Neural progenitor cell (in vitro differentiated cells): ENCODE measurements around the gene RPTOR. TPM values are rescaled to one million over a fixed set of nuclear protein-coding genes. Genes with fewer than 3 reads are reported as not detected.

Source experiments
- DNase-seq: peaks from one replicate; pipeline ENCODE4 v3.0.0-alpha.2; 2016; ENCODE audit warnings: low spot score
- H2AFZ ChIP-seq: fragments of 200-600 bp; sonication (generic); replicated peaks from 2 replicates; pipeline ENCODE4 v1.6.1; 2016; ENCODE audit warnings: antibody characterized with exemption
- H3F3A ChIP-seq: fragments of 200-600 bp; sonication (generic); 2 replicates; pipeline ENCODE4 v1.6.1; 2016; ENCODE audit warnings: antibody characterized with exemption, low read depth
- H3K27ac ChIP-seq: fragments of 200-600 bp; sonication (generic); 2 replicates; pipeline ENCODE4 v1.5.1; 2016; ENCODE audit warnings: mild to moderate bottlenecking
- H3K27me3 ChIP-seq: fragments of 200-600 bp; sonication (generic); 2 replicates; pipeline ENCODE4 v1.6.1; 2016; ENCODE audit warnings: mild to moderate bottlenecking, moderate library complexity
- H3K36me3 ChIP-seq: fragments of 200-600 bp; sonication (generic); 2 replicates; pipeline ENCODE4 v1.5.1; 2016
- H3K4me1 ChIP-seq: fragments of 200-600 bp; sonication (generic); 2 replicates; pipeline ENCODE4 v1.6.1; 2016; ENCODE audit warnings: mixed run types
- H3K4me2 ChIP-seq: fragments of 200-600 bp; sonication (generic); 2 replicates; pipeline ENCODE4 v1.6.1; 2016
- H3K4me3 ChIP-seq: fragments of 200-600 bp; sonication (generic); 2 replicates; pipeline ENCODE4 v1.5.1; 2016
- H3K79me2 ChIP-seq: fragments of 200-600 bp; sonication (generic); 2 replicates; pipeline ENCODE4 v1.6.1; 2016; ENCODE audit warnings: low read depth
- H3K9ac ChIP-seq: fragments of 200-600 bp; sonication (generic); 2 replicates; pipeline ENCODE4 v1.6.1; 2016
- H3K9me3 ChIP-seq: fragments of 200-600 bp; sonication (generic); 2 replicates; pipeline ENCODE4 v1.5.1; 2016; ENCODE audit warnings: low read depth
- H4K20me1 ChIP-seq: fragments of 200-600 bp; sonication (generic); 2 replicates; pipeline ENCODE4 v1.6.1; 2016; ENCODE audit warnings: low read depth
- H3K27ac Mint-ChIP-seq: 3 replicates; pipeline ENCODE4 v1.8.0; 2021; ENCODE audit warnings: mixed read lengths
- H3K27me3 Mint-ChIP-seq: 2 replicates; pipeline ENCODE4 v1.8.0; 2022; ENCODE audit warnings: low read depth, mild to moderate bottlenecking, inconsistent platforms, moderate library complexity, mixed read lengths; ENCODE audit not compliant: insufficient read depth
- H3K36me3 Mint-ChIP-seq: 3 replicates; pipeline ENCODE4 v1.8.0; 2021; ENCODE audit warnings: mixed read lengths
- H3K4me1 Mint-ChIP-seq: 3 replicates; pipeline ENCODE4 v1.8.0; 2021; ENCODE audit warnings: mixed read lengths
- H3K4me3 Mint-ChIP-seq: 3 replicates; pipeline ENCODE4 v1.8.0; 2021; ENCODE audit warnings: mild to moderate bottlenecking, moderate library complexity, mixed read lengths
- H3K9me3 Mint-ChIP-seq: 3 replicates; pipeline ENCODE4 v1.8.0; 2020; ENCODE audit warnings: mixed read lengths
- EZH2 ChIP-seq: fragments of 200-600 bp; sonication (generic); IDR thresholded peaks from 2 replicates; pipeline ENCODE4 v1.6.1; 2017; ENCODE audit warnings: antibody characterized with exemption, mild to moderate bottlenecking, moderate library complexity
- EZH2phosphoT487 ChIP-seq: fragments of 200-600 bp; sonication (generic); IDR thresholded peaks from 2 replicates; pipeline ENCODE4 v1.6.1; 2017; ENCODE audit warnings: antibody characterized with exemption
- total RNA-seq: library from RNA; depleted of rRNA; stranded (reverse); fragments of >200 nt; gene quantifications from 2 replicates; pipeline ENCODE4 v1.2.3, GENCODE V29; 2015; ENCODE audit warnings: low replicate concordance
- TF ChIP-seq, protein P1 (sequence below): fragments of 200-600 bp; sonication (generic); IDR thresholded peaks from 2 replicates; pipeline ENCODE4 v1.5.1; 2017; ENCODE audit warnings: antibody characterized with exemption, mild to moderate bottlenecking

Gene RPTOR
- total RNA-seq, 1 donor from 2014 or later = 7.4 TPM

DNA sequence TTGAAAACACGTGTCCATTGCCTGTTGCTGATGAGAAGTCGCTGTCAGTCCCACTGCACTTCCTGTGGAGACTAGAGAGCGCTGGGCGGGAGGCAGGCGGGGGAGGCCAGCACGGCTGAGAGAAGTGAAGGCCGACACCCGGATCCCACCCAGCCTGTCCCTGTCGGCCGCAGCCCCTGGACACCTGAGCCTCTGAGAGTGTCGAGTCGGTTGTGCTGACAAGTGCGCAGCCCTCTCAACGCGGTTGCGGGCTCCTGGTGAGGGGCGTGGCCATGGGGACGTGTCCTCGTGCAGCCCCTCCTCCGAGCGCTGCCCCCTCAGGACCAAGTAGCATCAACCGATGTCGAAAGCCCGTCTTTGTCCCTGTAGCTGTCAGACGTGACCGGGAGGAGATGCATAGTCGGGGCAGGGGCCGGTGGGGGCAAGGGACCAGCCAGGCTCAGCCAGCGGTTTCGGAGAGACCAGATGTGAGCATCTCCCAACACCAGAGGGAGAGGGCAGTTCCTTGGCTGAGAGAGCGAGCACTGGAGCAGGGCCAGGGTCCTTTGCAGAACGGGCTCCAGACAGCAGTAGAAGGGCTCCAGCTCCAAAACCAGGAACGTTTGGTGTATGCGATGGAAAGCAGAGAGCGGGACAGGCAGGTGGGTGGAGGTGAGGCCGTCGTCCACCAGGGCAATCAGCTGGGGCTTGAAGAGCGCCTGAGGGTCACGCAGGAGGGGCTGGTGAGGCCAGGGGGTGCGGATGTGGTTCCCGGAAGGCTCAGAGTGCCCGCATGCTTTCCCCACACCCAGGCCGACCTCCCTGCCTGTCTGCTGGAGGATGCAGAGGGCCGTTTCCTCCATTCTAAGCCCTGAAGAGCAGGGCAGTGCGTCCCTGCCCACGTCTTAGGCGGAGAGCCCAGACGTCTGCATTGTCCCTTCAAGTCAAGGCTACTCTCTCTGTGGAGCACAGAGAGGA, 403.7 kb downstream of the RPTOR start:
- Histone ChIP-seq H2AFZ (no peak overlapping the region), H3K4me1 (no peaks in the 10 kb centered on the region), H3K4me3 (no peak overlapping the region), H3K9me3 (no peaks in the 10 kb centered on the region), H3K36me3 (no peaks in the 10 kb centered on the region), H3K27ac (no peak overlapping the region), H3K27me3 (no peaks in the 10 kb centered on the region), H3K79me2 (no peaks in the 10 kb centered on the region), H3K4me2 (no peak overlapping the region), H3F3A (no peaks in the 10 kb centered on the region), H3K9ac (no peak overlapping the region), H4K20me1 (no peaks in the 10 kb centered on the region)
- Mint-ChIP-seq H3K4me3 (no peak overlapping the region), H3K4me1 (no peaks in the 10 kb centered on the region), H3K27me3 (peaks cover 6% of the 10 kb centered on the region), H3K36me3 (peaks cover 25% of the 10 kb centered on the region), H3K9me3 (no peaks in the 10 kb centered on the region), H3K27ac (no peak overlapping the region)
- TF ChIP-seq, protein P1, sequence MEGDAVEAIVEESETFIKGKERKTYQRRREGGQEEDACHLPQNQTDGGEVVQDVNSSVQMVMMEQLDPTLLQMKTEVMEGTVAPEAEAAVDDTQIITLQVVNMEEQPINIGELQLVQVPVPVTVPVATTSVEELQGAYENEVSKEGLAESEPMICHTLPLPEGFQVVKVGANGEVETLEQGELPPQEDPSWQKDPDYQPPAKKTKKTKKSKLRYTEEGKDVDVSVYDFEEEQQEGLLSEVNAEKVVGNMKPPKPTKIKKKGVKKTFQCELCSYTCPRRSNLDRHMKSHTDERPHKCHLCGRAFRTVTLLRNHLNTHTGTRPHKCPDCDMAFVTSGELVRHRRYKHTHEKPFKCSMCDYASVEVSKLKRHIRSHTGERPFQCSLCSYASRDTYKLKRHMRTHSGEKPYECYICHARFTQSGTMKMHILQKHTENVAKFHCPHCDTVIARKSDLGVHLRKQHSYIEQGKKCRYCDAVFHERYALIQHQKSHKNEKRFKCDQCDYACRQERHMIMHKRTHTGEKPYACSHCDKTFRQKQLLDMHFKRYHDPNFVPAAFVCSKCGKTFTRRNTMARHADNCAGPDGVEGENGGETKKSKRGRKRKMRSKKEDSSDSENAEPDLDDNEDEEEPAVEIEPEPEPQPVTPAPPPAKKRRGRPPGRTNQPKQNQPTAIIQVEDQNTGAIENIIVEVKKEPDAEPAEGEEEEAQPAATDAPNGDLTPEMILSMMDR = no peak
- TF ChIP-seq EZH2 = no peak
- DNase-seq = no peak

DNA sequence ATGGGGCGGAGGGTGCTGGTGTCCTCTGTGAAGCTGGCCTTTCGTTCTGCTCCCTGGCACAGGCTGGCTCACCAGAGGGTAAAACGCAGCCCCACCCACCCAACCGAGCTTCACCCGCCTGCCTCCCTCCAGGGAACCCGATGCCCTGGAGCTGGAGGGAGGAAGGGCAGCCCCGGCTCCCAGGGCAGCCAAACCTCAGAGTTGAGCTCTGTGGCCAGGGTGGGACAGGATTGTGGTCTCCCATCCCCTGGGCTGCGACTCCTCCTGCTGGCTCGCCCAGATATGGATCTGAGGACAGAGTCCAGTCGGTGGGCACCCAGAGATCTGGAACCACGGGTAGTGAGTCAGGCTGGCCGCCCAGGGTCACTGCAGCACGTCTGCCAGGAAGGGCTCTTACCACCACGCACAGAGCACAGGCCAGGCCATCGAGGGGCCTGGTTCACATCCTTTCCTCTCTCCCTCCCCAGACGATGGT, 404.4 kb downstream of the RPTOR start:
- Histone ChIP-seq H3K27me3 (no peaks in the 10 kb centered on the region), H3K36me3 (no peaks in the 10 kb centered on the region), H3K27ac (no peak overlapping the region), H3K79me2 (no peaks in the 10 kb centered on the region), H3K4me3 (no peak overlapping the region), H2AFZ (no peak overlapping the region), H3K9ac (no peak overlapping the region), H3K4me1 (no peaks in the 10 kb centered on the region), H3K4me2 (no peak overlapping the region), H4K20me1 (no peaks in the 10 kb centered on the region), H3K9me3 (no peaks in the 10 kb centered on the region), H3F3A (no peaks in the 10 kb centered on the region)
- peaks cover 24% of the 10 kb centered on the region for H3K36me3 Mint-ChIP-seq
- no peaks in the 10 kb centered on the region for H3K4me1 Mint-ChIP-seq
- TF ChIP-seq EZH2phosphoT487 (no peak), EZH2 (no peak)
- TF ChIP-seq, protein P1 = peak; percentile 7
- H3K9me3 Mint-ChIP-seq = no peaks in the 10 kb centered on the region
- peaks cover 9% of the 10 kb centered on the region for H3K27me3 Mint-ChIP-seq
- no peak overlapping the region for H3K27ac Mint-ChIP-seq
- no peak for DNase-seq
- H3K4me3 Mint-ChIP-seq = no peak overlapping the region

DNA sequence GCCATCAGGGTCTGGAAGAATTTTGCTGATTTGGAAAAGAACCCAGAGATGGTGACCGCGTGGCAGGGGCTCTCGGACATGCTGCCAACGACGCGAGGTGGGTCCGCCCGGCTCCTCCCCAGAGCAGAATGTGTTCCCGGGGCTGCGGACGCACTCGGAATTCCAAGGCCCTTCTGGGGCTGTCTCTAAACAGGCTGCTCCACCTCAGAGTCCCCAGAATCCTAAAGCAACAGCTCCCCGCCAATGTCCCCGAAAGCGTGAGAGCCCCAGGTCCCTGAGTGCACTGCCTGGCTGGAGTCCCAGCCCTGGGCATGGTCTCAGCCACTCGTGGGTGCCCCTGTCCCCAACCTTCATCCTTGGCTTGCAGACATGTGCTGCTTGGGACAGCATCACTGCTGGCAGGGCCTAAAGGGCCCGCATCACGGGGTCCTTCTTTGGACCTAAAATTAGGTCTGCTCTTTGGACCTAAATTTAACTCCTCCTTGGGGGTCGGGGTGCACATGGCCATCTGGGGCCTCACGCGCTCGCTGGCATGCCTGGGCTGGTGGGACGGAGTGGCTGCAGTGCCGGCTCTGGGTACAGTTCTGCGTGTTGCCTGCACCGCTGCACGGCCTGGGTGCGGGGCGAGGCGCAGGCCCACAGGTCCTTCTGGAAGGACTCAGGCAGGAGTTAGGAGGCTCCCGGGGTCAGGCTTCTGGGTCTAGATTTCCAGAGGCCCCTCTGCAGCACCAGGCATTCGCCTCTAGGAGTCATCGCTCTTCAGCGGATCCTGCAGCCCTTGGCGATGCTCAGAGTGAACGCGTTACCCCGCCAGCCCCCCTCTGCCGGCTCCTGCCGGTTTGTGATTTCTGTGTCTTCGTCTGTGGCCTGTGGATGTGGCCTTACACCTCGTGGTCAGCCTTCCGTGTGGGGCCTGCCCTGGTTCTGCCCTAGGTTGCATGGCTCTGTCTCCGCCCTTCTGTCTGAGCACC, 405.1 kb downstream of the RPTOR start:
- H3K9ac ChIP-seq = no peak overlapping the region
- no peaks in the 10 kb centered on the region for H4K20me1 ChIP-seq
- no peak overlapping the region for H3K4me2 ChIP-seq
- H3K27me3 Mint-ChIP-seq = peaks cover 9% of the 10 kb centered on the region
- no peak overlapping the region for H3K27ac ChIP-seq
- H3K9me3 Mint-ChIP-seq = no peaks in the 10 kb centered on the region
- no peak for TF ChIP-seq EZH2phosphoT487
- TF ChIP-seq, protein P1 = peak; percentile 39
- H3K27me3 ChIP-seq = no peaks in the 10 kb centered on the region
- no peaks in the 10 kb centered on the region for H3K4me1 ChIP-seq
- H3K4me3 ChIP-seq = no peak overlapping the region
- H3F3A ChIP-seq = no peaks in the 10 kb centered on the region
- H3K79me2 ChIP-seq = no peaks in the 10 kb centered on the region
- DNase-seq = peak; percentile 60
- no peaks in the 10 kb centered on the region for H3K9me3 ChIP-seq
- peaks cover 20% of the 10 kb centered on the region for H3K36me3 Mint-ChIP-seq
- H3K36me3 ChIP-seq = no peaks in the 10 kb centered on the region
- H3K27ac Mint-ChIP-seq = peak overlapping the region; percentile 61
- H2AFZ ChIP-seq = no peak overlapping the region
- H3K4me3 Mint-ChIP-seq = no peak overlapping the region
- H3K4me1 Mint-ChIP-seq = no peaks in the 10 kb centered on the region
